GM18861 (cell line): ENCODE measurements around the gene ZNF616.
"Not testable (repeated sequence)": the region's sequence is repeated elsewhere in the genome, so short reads cannot be mapped to it uniquely, and the experiment has no call there.

Experiments
- ATAC-seq: cut with Tn5 transposase; IDR thresholded peaks from one replicate; pipeline ENCODE4 v1.9.1; 2021; ENCODE audit not compliant: unreplicated experiment

Gene ZNF616

GRCh38 chr19:52112624-52113023 lies 27.1 kb downstream of the ZNF616 start:
- no peak for ATAC-seq

DNA sequence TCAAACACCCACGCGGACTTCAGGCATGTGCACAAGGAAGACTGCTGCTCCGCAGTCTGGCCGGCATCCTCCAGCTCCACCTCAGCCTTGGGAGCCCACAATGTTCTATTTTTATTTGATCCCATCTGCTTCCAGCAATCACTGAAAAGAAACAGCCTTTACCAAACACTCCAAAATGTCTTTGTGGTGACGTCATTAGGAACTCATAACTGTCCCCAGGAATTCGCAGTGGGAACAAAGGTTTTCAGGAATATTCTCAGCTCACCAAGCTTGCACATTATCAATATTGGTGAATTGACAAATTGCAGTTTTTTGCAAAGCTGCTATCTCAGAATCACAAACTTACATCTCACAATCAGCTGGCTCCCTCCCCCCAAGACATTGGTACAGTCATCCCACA lies 29.0 kb downstream of the ZNF616 start:
- no peak for ATAC-seq

- no peak for ATAC-seq
These were observed 37.0 kb downstream of the ZNF616 start for GRCh38 chr19:52102782-52103181.

- no peak for ATAC-seq
These were observed 37.7 kb downstream of the ZNF616 start for GRCh38 chr19:52101866-52102562.

DNA sequence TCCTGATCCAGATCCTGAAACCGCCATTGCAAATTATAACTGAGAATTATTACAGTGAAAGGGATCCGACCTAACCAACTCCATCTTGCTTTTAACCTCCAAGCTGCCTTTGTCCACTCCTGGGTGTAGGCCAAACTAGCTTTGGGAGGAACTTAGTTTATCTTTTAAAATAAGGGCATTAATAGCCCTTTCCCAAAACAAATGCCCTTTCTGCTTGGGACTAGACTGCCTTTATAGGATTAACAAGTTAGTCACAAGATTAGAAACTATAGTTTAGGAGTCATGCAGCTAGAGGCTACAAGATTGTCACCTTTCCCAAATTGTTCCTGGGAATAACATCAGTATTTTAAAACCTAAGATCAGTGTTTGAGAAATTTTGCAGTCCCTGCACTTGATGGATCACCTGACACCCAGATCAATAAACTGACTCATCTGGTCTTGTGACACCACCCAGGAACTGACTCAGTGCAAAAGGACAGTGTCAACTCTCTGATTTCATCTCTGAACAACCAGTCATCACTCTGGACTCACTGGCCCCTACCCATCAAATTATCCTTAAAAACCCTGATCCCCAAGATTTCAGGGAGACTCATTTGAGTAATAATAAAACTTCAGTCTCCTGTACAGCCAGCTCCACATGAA lies 40.1 kb downstream of the ZNF616 start:
- ATAC-seq: no peak

- not testable (repeated sequence) for ATAC-seq
These were observed 43.3 kb downstream of the ZNF616 start for GRCh38 chr19:52096416-52096815.

GRCh38 chr19:52095172-52096014 lies 44.3 kb downstream of the ZNF616 start, which contains the start of gene ZNF841:
ZNF841 (minus strand) TSS chr19:52095765; CDS start chr19:52084801, 10,964 bp downstream.
- ATAC-seq: no peak

- no peak for ATAC-seq
These were observed 45.1 kb downstream of the ZNF616 start for GRCh38 chr19:52094526-52095130.

- ATAC-seq: no peak
These were observed 53.3 kb downstream of the ZNF616 start for GRCh38 chr19:52086481-52086880.

GRCh38 chr19:52070496-52070895 lies 69.2 kb downstream of the ZNF616 start:
- ATAC-seq: no peak

- ATAC-seq: no peak
These were observed 70.1 kb downstream of the ZNF616 start for GRCh38 chr19:52069653-52070052.

GRCh38 chr19:52066258-52066863 lies 73.4 kb downstream of the ZNF616 start:
- no peak for ATAC-seq

- no peak for ATAC-seq
These were observed 74.3 kb downstream of the ZNF616 start for GRCh38 chr19:52065399-52065798.
